ENCODE measurements around the gene ABCD1.
"Not testable (repeated sequence)": the region's sequence is repeated elsewhere in the genome, so short reads cannot be mapped to it uniquely, and the experiment has no call there.

Gene ABCD1

GRCh38 chrX:153700376-153700945 lies 24.2 kb upstream of the ABCD1 start:
- H3K27ac Mint-ChIP-seq: no peak overlapping the region
- H3K4me3 Mint-ChIP-seq: no peak overlapping the region
- no peaks in the 10 kb centered on the region for H3K27me3 Mint-ChIP-seq
- H3K4me1 Mint-ChIP-seq: no peaks in the 10 kb centered on the region
- H3K36me3 Mint-ChIP-seq (ENCODE audit: low read depth): peaks cover 10% of the 10 kb centered on the region
- ATAC-seq: no peak
- no peaks in the 10 kb centered on the region for H3K9me3 Mint-ChIP-seq
- DNase-seq: no peak

- H3K27me3 Mint-ChIP-seq: no peaks in the 10 kb centered on the region
- ATAC-seq: no peak
- H3K36me3 Mint-ChIP-seq (ENCODE audit: low read depth): peaks cover 10% of the 10 kb centered on the region
- no peaks in the 10 kb centered on the region for H3K9me3 Mint-ChIP-seq
- no peak for DNase-seq
- H3K27ac Mint-ChIP-seq: no peak overlapping the region
- no peaks in the 10 kb centered on the region for H3K4me1 Mint-ChIP-seq
- no peak overlapping the region for H3K4me3 Mint-ChIP-seq
Measured at GRCh38 chrX:153700967-153701366, 23.7 kb upstream of the ABCD1 start.

DNA sequence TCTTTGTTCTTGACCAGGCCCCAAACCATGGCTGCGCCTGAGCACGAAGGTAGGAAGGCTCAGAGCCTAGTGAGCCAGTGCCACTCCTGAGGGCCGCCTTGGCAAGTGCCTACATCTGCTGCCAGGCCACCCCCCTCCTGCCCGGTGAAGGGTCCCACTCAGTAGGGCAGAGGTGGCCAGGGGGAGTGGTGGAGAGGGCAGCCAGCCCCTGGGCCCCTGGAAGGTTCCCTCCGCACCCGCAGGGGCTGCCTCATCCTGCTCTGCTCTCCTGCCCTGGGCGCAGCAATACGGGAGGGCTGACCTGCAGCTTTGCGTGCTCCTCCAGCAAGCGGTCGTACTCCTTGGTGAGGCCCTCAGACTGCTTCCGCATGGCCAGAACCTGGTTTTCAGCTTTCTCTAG lies 22.9 kb upstream of the ABCD1 start:
- Mint-ChIP-seq H3K27me3 (no peaks in the 10 kb centered on the region), H3K27ac (no peak overlapping the region), H3K4me3 (no peak overlapping the region), H3K4me1 (no peaks in the 10 kb centered on the region), H3K9me3 (no peaks in the 10 kb centered on the region), H3K36me3 (ENCODE audit: low read depth) (peaks cover 10% of the 10 kb centered on the region)
- ATAC-seq (no peak), DNase-seq (no peak)

DNA sequence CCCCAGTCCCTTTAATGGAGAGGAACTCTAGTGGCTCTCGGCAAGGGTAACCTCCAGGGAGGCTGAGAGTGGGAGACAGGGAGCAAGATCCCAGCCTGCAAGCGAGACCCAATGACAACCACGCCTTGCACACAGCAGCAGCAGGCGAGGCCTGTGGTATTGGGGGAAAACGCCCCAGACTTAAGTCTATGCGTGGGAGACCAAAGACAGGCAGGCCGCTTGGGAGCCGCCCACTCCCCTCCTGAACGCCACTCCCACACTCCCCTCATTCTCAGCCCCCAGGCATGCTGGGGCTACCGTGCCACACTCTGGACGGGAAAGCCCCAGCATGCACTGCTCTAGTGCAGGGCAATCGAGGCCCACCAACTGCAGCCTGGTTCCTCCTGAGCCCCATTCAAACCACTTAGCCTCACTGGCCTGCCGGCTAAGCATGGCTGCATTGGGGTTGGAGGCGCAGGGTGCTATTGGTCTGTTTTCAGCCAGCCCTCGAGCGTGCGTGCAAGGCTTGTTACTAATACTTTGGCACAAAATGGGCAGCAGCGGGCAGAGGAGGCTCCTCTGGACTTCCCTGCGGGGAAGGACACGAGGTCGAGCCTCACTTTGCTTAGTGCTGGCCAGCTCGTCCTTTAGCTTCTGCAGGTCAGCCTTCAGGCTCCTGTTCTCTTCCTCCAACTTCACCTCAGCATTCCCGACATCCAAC lies 22.2 kb upstream of the ABCD1 start:
- H3K4me1 Mint-ChIP-seq: no peaks in the 10 kb centered on the region
- no peak overlapping the region for H3K4me3 Mint-ChIP-seq
- no peaks in the 10 kb centered on the region for H3K9me3 Mint-ChIP-seq
- ATAC-seq (no peak), DNase-seq (no peak)
- no peaks in the 10 kb centered on the region for H3K27me3 Mint-ChIP-seq
- H3K27ac Mint-ChIP-seq: no peak overlapping the region
- H3K36me3 Mint-ChIP-seq (ENCODE audit: low read depth): peaks cover 6% of the 10 kb centered on the region

DNA sequence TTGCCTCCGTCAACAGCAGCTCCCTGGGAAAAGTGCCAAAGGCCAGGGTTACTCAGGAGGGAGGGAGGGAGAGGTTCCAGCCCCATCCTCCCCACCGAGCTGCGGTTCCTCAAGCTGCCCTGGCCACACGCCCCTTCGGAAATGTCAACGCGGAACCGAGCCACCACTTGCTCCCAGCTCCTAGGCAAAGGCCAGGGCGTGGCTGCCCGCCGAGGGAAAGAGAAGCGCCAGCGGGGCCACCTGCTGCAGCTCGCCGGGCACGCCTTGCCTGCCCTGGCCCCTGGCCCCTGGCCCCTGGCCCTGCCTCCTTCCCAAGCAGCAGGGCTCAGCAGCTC lies 21.7 kb upstream of the ABCD1 start:
- Mint-ChIP-seq H3K4me1 (no peaks in the 10 kb centered on the region), H3K27ac (no peak overlapping the region)

GRCh38 chrX:153704021-153704526 lies 20.6 kb upstream of the ABCD1 start:
- Mint-ChIP-seq H3K27ac (no peak overlapping the region), H3K27me3 (no peaks in the 10 kb centered on the region), H3K9me3 (no peaks in the 10 kb centered on the region), H3K36me3 (ENCODE audit: low read depth) (no peaks in the 10 kb centered on the region), H3K4me3 (no peak overlapping the region), H3K4me1 (peaks cover 4% of the 10 kb centered on the region)
- DNase-seq (no peak), ATAC-seq (no peak)

More for the DNA sequence above, 21.7 kb upstream of the ABCD1 start:
- ATAC-seq (no peak), DNase-seq (no peak)
- Mint-ChIP-seq H3K4me3 (no peak overlapping the region), H3K36me3 (ENCODE audit: low read depth) (peaks cover 3% of the 10 kb centered on the region), H3K27me3 (no peaks in the 10 kb centered on the region), H3K9me3 (no peaks in the 10 kb centered on the region)

DNA sequence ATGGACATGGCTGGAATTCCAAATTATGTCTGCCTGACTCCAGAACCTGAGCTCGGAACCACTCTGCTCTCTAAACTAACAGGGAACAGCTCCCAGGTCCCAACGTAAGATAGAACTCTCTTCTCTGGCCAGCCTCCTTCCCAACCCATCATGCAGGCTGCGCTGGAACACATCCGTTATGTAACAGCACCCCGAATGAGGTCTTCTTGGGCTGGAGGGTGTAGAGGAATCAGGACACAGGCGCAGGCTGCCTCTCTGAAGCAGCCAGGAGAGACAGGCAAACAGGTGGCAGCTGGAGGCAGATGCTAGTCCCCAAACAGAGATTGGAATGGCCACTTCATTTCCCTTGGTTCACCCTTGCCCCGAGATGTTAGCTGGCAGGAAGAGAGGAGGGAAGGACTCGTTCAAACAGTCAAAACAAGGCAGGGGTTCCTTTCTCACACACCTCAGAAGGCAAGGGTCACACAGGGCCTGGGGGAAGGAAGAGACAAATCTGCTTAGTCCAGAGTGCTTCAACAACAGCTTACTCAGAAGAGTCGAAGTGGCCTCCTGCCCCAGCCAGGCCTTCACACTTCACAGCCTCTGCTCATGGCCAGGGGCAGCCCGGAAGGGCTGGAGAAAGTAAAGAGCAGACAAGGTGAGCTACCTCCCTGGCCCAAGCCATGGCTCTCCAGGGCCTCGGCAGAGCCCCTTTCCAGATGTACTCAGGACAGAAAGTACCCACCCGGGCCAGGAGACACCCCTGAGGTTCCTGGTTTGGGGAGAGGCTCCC lies 19.8 kb upstream of the ABCD1 start:
- H3K27me3 Mint-ChIP-seq; ATAC-seq; DNase-seq; H3K36me3 Mint-ChIP-seq (ENCODE audit: low read depth); H3K4me1 Mint-ChIP-seq; H3K9me3 Mint-ChIP-seq; H3K4me3 Mint-ChIP-seq; H3K27ac Mint-ChIP-seq: not testable (repeated sequence)

- not testable (repeated sequence) for H3K4me1 Mint-ChIP-seq; H3K27ac Mint-ChIP-seq; H3K4me3 Mint-ChIP-seq; H3K27me3 Mint-ChIP-seq; H3K36me3 Mint-ChIP-seq (ENCODE audit: low read depth); DNase-seq; H3K9me3 Mint-ChIP-seq; ATAC-seq
Measured at GRCh38 chrX:153705403-153706060, 19.1 kb upstream of the ABCD1 start.

DNA sequence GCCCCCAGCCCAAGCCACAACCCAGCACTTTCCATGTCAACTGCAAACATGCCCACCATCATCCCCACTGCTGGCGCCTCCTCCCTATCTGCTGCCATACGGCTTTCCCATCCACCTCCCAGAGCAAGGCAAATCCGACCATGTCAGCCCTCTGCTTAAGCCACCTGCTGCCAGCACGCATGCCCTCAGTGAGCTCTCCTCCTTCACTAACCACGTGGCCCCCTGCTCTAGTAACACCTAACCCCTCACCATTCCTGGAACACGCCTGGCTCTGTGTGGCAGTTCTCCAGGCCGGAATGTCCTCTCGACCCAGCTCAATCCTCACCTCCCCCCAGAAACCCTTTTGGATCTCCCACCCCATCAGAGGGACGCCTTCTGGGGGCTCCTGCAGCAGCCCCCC lies 17.9 kb upstream of the ABCD1 start:
- no peak overlapping the region for H3K4me3 Mint-ChIP-seq
- peaks cover 5% of the 10 kb centered on the region for H3K36me3 Mint-ChIP-seq (ENCODE audit: low read depth)
- H3K27ac Mint-ChIP-seq: no peak overlapping the region
- DNase-seq (no peak), ATAC-seq (no peak)
- no peaks in the 10 kb centered on the region for H3K27me3 Mint-ChIP-seq
- no peaks in the 10 kb centered on the region for H3K9me3 Mint-ChIP-seq
- H3K4me1 Mint-ChIP-seq: peaks cover 4% of the 10 kb centered on the region

DNA sequence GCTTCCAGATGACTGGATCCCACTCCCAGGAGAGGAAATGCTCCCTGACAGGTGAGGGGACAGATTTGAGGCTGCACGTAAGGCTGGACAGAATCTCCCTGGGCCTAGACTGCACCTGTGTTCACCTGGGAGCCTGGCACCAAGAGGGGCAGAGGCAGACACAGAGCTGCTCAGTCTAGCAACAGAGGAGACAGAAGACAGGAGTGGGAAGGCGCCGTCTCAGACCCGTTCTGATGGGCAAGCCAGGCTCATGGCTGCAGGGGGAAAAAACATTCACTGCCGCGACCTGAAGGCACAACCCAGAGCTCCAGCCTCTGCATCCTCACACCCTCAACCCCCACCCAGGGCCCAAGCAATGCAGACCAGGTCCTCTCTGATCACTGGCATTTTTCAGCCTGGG lies 17.2 kb upstream of the ABCD1 start:
- Mint-ChIP-seq H3K27ac (no peak overlapping the region), H3K9me3 (no peaks in the 10 kb centered on the region), H3K27me3 (no peaks in the 10 kb centered on the region), H3K36me3 (ENCODE audit: low read depth) (peaks cover 5% of the 10 kb centered on the region), H3K4me3 (no peak overlapping the region), H3K4me1 (peaks cover 4% of the 10 kb centered on the region)
- DNase-seq (no peak), ATAC-seq (no peak)

- no peaks in the 10 kb centered on the region for H3K9me3 Mint-ChIP-seq
- peak; percentile 30 for DNase-seq
- H3K36me3 Mint-ChIP-seq (ENCODE audit: low read depth): peaks cover 8% of the 10 kb centered on the region
- peaks cover 4% of the 10 kb centered on the region for H3K4me1 Mint-ChIP-seq
- no peaks in the 10 kb centered on the region for H3K27me3 Mint-ChIP-seq
- peak; percentile 69 for ATAC-seq
- no peak overlapping the region for H3K4me3 Mint-ChIP-seq
- no peak overlapping the region for H3K27ac Mint-ChIP-seq
Measured at GRCh38 chrX:153708415-153708814, 16.2 kb upstream of the ABCD1 start.

DNA sequence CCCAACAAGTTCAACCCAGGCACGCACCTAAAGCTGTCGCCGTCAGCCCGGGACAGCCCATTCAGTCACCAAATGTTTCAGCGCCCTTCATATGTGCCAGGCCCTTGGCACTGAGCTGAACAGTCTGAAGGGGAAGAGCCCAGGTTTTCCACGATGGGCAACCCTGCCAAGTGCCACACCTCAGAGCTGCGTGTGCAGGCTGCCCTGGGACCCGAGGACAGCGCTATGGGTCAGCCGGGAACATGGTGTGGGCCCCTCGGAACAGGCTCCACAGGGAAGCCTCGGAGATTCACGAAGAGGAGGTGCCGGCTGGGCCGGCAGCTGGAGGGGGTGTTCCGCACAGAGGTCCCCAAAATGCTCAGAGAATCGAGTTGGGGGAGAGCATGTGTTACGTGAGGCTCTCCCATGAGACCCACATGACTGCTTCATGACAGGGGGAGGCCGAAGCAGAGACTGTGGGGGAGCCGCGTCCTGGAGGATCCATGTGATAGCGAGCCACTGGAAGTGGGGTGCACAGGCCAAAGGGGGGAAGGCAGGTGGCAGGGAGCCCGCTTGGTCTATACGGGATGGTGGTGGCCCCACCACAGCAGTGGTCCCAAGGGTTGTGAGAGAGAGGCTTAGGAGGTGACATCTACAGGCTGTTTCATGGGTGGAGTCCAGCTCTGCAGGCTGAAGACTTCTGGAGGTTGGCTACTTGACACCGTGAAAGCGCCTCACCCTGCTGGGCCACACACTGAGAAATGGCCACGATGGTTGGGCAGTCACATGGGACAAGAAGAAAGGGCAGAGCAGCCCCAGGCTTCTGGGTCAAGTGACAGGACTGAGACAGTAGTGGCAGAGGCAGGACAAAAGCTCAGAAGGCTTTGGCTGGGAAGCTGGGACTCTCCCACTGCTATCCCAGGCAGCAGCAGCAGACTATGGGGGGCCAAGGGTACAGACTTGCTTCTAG lies 14.7 kb upstream of the ABCD1 start:
- no peak for ATAC-seq

GRCh38 chrX:153714256-153714655 lies 10.4 kb upstream of the ABCD1 start:
- Mint-ChIP-seq H3K9me3 (no peaks in the 10 kb centered on the region), H3K4me1 (peaks cover 6% of the 10 kb centered on the region), H3K36me3 (ENCODE audit: low read depth) (peaks cover 24% of the 10 kb centered on the region), H3K4me3 (no peak overlapping the region), H3K27ac (no peak overlapping the region), H3K27me3 (no peaks in the 10 kb centered on the region)
- ATAC-seq (no peak), DNase-seq (no peak)

More for the DNA sequence above, 14.7 kb upstream of the ABCD1 start:
- no peak for DNase-seq
- Mint-ChIP-seq H3K27ac (no peak overlapping the region), H3K36me3 (ENCODE audit: low read depth) (peaks cover 13% of the 10 kb centered on the region), H3K9me3 (no peaks in the 10 kb centered on the region), H3K4me3 (no peak overlapping the region), H3K4me1 (peaks cover 4% of the 10 kb centered on the region), H3K27me3 (no peaks in the 10 kb centered on the region)

- Mint-ChIP-seq H3K4me3 (no peak overlapping the region), H3K27me3 (no peaks in the 10 kb centered on the region), H3K4me1 (peaks cover 12% of the 10 kb centered on the region), H3K9me3 (no peaks in the 10 kb centered on the region), H3K27ac (no peak overlapping the region), H3K36me3 (ENCODE audit: low read depth) (peaks cover 27% of the 10 kb centered on the region)
- DNase-seq (no peak), ATAC-seq (no peak)
Measured at GRCh38 chrX:153717445-153717844, 7.2 kb upstream of the ABCD1 start.
